Natural killer cell (primary cell): ENCODE data around the gene HES6. TPM values are rescaled to one million over a fixed set of nuclear protein-coding genes. Genes with fewer than 3 reads are reported as not detected.
"Not testable (repeated sequence)": the region's sequence is repeated elsewhere in the genome, so short reads cannot be mapped to it uniquely, and the experiment has no call there.

Experiments
- ATAC-seq, 3 donors: fragments of 150-1000 bp in 2 of 3; fragments of 200-7000 bp in 1 of 3; cut with Tn5 transposase; 1 replicate in 1 of 3; 2 replicates in 2 of 3; pipeline ENCODE4 v1.10.0; 2021; ENCODE audit warnings: mild to moderate bottlenecking in 2 of 3, moderate library complexity in 2 of 3
- DNase-seq, 2 donors: peaks; one replicate each; pipeline versions ENCODE4 v3.0.0 to v3.0.0-alpha.2; 2013 to 2021; ENCODE audit warnings: mixed read lengths in 1 of 2
- H3K27ac ChIP-seq: one replicate; pipeline ENCODE4 v1.5.1; 2013; ENCODE audit warnings: mild to moderate bottlenecking, low read length
- H3K27me3 ChIP-seq: one replicate; pipeline ENCODE4 v1.6.1; 2013; ENCODE audit warnings: low read length; ENCODE audit not compliant: control insufficient read depth, insufficient read depth
- H3K36me3 ChIP-seq: one replicate; pipeline ENCODE4 v1.6.1; 2013; ENCODE audit warnings: low read length; ENCODE audit not compliant: control insufficient read depth, insufficient read depth
- H3K4me1 ChIP-seq: one replicate; pipeline ENCODE4 v1.6.1; 2013; ENCODE audit warnings: low read length; ENCODE audit not compliant: control insufficient read depth, insufficient read depth
- H3K4me3 ChIP-seq: one replicate; pipeline ENCODE4 v1.5.1; 2013; ENCODE audit warnings: low read length
- H3K9me3 ChIP-seq: one replicate; pipeline ENCODE4 v1.6.1; 2013; ENCODE audit warnings: low read length; ENCODE audit not compliant: control insufficient read depth, insufficient read depth
- H3K27ac Mint-ChIP-seq, 2 donors: one replicate each; pipeline ENCODE4 v1.8.0; 2022; ENCODE audit warnings: mild to moderate bottlenecking in 2 of 2, mixed read lengths in 2 of 2, moderate library complexity in 1 of 2
- H3K27me3 Mint-ChIP-seq, 2 donors: one replicate each; pipeline ENCODE4 v1.8.0; 2022; ENCODE audit warnings: low read depth in 2 of 2, mixed read lengths in 2 of 2
- H3K36me3 Mint-ChIP-seq: one replicate; pipeline ENCODE4 v1.8.0; 2022; ENCODE audit warnings: mixed read lengths
- H3K4me1 Mint-ChIP-seq, 2 donors: one replicate each; pipeline ENCODE4 v1.8.0; 2022; ENCODE audit warnings: mixed read lengths in 2 of 2
- H3K4me3 Mint-ChIP-seq: one replicate; pipeline ENCODE4 v1.8.0; 2022; ENCODE audit warnings: mild to moderate bottlenecking, moderate library complexity, mixed read lengths
- H3K9me3 Mint-ChIP-seq, 2 donors: one replicate each; pipeline ENCODE4 v1.8.0; 2022; ENCODE audit warnings: mixed read lengths in 2 of 2
- WGBS: methylation state at CpG from one replicate; pipeline ENCODE4 v1.1.7; 2013; ENCODE audit warnings: missing lambda C conversion rate; ENCODE audit not compliant: insufficient coverage; 5-methylcytosine and 5-hydroxymethylcytosine counted together
- intact Hi-C: fragments of 100-400 bp; cut with micrococcal nuclease; formaldehyde crosslinking; loops from one replicate; pipeline ENCODE4 v1.14.2; 2022
- total RNA-seq, 4 donors: library from RNA; stranded (reverse); fragments of 120-200 nt in 1 of 4; gene quantifications; one replicate each; pipeline versions ENCODE4 v1.2.3 to v1.2.4, GENCODE V29; 2013 to 2022
- TF ChIP-seq, protein P1 (sequence below): fragments of 200-600 bp; IDR thresholded peaks from one replicate; pipeline ENCODE4 v1.8.0; 2022; ENCODE audit warnings: antibody characterized with exemption

HES6 gene
- total RNA-seq, 3 donors from 2014 or later (not counting 1 experiment from before 2014, with no cell fraction given) = 11.3 to 15.4 (median 13.5) TPM

DNA sequence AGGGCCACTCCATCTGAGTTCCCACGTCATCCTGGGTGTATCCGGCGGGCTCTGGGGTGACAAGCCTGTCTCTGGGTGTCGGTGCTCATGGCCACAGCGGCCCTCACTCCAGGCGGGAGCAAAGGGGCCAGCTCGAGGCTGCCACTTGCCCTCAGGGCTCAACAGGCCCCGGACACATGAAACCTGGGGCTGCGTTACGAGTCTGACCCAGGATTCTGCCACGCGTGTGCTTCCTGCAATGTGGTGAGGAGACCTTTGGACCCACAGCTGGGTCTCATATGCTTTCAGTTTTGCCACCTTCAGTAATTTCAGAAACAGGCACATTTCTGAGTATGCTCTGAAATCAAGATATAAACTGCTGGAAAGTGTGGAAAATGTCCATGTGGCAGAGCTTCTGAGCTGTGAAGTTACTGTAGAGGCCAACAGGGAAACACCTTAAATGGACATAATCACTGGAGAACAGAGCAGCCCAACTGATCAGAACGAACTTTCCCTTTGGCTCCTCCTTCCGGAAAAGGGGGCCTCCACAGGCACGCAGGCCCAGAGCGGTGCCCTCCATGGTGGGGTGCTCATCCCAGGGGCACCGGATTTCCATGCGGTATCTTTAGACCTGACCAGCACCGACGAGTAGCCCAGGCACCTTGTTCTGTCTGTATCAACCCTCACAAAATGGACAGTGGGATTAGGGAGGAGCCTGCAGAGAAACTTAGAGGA, 34.5 kb upstream of the HES6 start:
- TF ChIP-seq, protein P1, sequence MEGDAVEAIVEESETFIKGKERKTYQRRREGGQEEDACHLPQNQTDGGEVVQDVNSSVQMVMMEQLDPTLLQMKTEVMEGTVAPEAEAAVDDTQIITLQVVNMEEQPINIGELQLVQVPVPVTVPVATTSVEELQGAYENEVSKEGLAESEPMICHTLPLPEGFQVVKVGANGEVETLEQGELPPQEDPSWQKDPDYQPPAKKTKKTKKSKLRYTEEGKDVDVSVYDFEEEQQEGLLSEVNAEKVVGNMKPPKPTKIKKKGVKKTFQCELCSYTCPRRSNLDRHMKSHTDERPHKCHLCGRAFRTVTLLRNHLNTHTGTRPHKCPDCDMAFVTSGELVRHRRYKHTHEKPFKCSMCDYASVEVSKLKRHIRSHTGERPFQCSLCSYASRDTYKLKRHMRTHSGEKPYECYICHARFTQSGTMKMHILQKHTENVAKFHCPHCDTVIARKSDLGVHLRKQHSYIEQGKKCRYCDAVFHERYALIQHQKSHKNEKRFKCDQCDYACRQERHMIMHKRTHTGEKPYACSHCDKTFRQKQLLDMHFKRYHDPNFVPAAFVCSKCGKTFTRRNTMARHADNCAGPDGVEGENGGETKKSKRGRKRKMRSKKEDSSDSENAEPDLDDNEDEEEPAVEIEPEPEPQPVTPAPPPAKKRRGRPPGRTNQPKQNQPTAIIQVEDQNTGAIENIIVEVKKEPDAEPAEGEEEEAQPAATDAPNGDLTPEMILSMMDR = no peak
- Mint-ChIP-seq H3K9me3 (no peaks in the 10 kb centered on the region), H3K36me3 (peaks cover 7% of the 10 kb centered on the region), H3K4me3 (no peak overlapping the region), H3K4me1 (peaks cover 7 to 13% of the 10 kb centered on the region in 2 donors), H3K27me3 (no peaks in the 10 kb centered on the region), H3K27ac (no peak overlapping the region)
- no peak overlapping the region for H3K4me3 ChIP-seq
- intact Hi-C loops = no loop called here
- no peaks in the 10 kb centered on the region for H3K9me3 ChIP-seq
- H3K4me1 ChIP-seq = no peaks in the 10 kb centered on the region
- H3K27me3 ChIP-seq = no peaks in the 10 kb centered on the region
- H3K27ac ChIP-seq = no peak overlapping the region
- WGBS = 97% methylated on average over 20 of the region's 20 CpGs
- H3K36me3 ChIP-seq = peaks cover 47% of the 10 kb centered on the region
- DNase-seq (no peak), ATAC-seq (no peak)

GRCh38 chr2:238273433-238273832, 33.6 kb upstream of the HES6 start:
- DNase-seq, intact Hi-C loops, H3K4me3 Mint-ChIP-seq, H3K4me1 ChIP-seq, H3K4me3 ChIP-seq, H3K27me3 Mint-ChIP-seq, ATAC-seq, H3K9me3 ChIP-seq, H3K9me3 Mint-ChIP-seq, H3K27ac Mint-ChIP-seq, H3K27me3 ChIP-seq, H3K27ac ChIP-seq, H3K36me3 Mint-ChIP-seq: not testable (repeated sequence)
- H3K36me3 ChIP-seq = peaks cover 52% of the 10 kb centered on the region
- 99% methylated on average over 5 of the region's 10 CpGs for WGBS
- peaks cover 5 to 10% of the 10 kb centered on the region in 2 donors for H3K4me1 Mint-ChIP-seq

DNA sequence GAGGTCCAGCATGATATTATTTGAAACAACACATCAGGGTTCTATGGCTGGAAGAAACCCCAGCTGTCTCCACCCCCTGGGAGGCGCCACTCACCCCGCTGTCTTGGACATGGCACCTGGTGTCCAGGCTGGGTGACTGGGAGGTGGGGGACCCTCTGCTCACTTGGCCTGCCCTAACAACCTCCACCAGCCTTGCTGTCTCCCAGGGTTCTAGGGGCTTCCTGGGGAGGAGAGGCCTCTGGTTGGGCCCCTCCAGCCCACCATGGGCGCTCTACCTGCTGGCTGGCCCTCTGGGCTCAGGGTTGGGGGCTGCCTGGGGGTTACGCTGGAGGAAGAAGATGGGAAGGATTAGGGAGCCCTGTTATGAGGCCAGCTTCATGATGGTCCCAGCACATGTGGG, 32.3 kb upstream of the HES6 start:
- Histone ChIP-seq H3K27ac (no peak overlapping the region), H3K27me3 (no peaks in the 10 kb centered on the region), H3K9me3 (no peaks in the 10 kb centered on the region), H3K4me3 (no peak overlapping the region), H3K36me3 (peaks cover 52% of the 10 kb centered on the region), H3K4me1 (no peaks in the 10 kb centered on the region)
- no peak for ATAC-seq
- WGBS = 97% methylated on average over 4 of the region's 4 CpGs
- no peak for DNase-seq
- intact Hi-C loops = no loop called here
- no peaks in the 10 kb centered on the region for H3K27me3 Mint-ChIP-seq
- no peaks in the 10 kb centered on the region for H3K9me3 Mint-ChIP-seq
- peaks cover 7% of the 10 kb centered on the region for H3K36me3 Mint-ChIP-seq
- peaks cover 0 to 5% of the 10 kb centered on the region in 2 donors for H3K4me1 Mint-ChIP-seq
- TF ChIP-seq, protein P1 = no peak
- H3K27ac Mint-ChIP-seq = peak overlapping the region; percentile 31 to 34
- H3K4me3 Mint-ChIP-seq = no peak overlapping the region

DNA sequence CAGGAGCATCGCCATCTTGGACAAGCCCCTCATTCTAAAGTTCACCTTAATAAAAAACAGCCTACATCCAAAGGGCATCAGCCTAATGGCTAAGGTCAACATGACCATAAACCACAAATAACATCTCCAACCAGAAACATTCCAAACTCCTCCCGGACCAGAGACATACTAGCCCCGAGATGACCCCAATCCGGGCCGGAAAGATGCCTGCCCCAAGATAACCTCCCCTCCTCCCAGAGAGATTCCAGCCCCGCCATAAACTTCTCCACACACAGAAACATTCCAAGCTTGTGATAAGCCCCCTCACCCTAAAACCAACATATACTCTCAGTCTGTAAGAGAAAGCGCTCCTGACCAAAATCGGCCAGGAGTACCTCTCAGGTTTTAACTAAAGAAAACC, 31.8 kb upstream of the HES6 start:
- intact Hi-C loops, H3K27ac ChIP-seq, H3K27me3 ChIP-seq, H3K9me3 Mint-ChIP-seq, H3K4me3 ChIP-seq, H3K36me3 Mint-ChIP-seq, H3K27me3 Mint-ChIP-seq, DNase-seq, ATAC-seq, H3K4me1 ChIP-seq, H3K4me1 Mint-ChIP-seq, H3K9me3 ChIP-seq, H3K4me3 Mint-ChIP-seq: not testable (repeated sequence)
- WGBS = 97% methylated on average over 8 of the region's 8 CpGs
- peak overlapping the region; percentile 31 to 34 for H3K27ac Mint-ChIP-seq
- H3K36me3 ChIP-seq = peaks cover 49% of the 10 kb centered on the region
